Spleen (tissue), 11 donors: ENCODE results near the gene NUTM2F. TPM values are rescaled to one million over a fixed set of nuclear protein-coding genes. Genes with fewer than 3 reads are reported as not detected.

Source experiments
- DNase-seq: peaks from one replicate; pipeline ENCODE4 v3.0.0-alpha.2; 2020
- H3K27ac ChIP-seq, 8 donors: fragments of 200-600 bp; sonication (generic) in 7 of 8; 1 replicate in 4 of 8; 2 replicates in 4 of 8; pipeline versions ENCODE4 v1.5.0 to v1.8.0; 2016 to 2021; ENCODE audit warnings: inconsistent platforms in 4 of 8, mild to moderate bottlenecking in 4 of 8, moderate library complexity in 1 of 8
- H3K27me3 ChIP-seq, 7 donors: fragments of 200-600 bp; sonication (generic) in 6 of 7; replicated peaks in 1 of 7; 1 replicate in 4 of 7; 2 replicates in 3 of 7; pipeline versions ENCODE4 v1.5.0 to v1.8.0; 2016 to 2021; ENCODE audit warnings: inconsistent platforms in 3 of 7, mild to moderate bottlenecking in 1 of 7
- H3K36me3 ChIP-seq, 6 donors: fragments of 200-600 bp; sonication (generic) in 5 of 6; 1 replicate in 4 of 6; 2 replicates in 2 of 6; pipeline versions ENCODE4 v1.5.0 to v1.8.0; 2016 to 2021; ENCODE audit warnings: inconsistent platforms in 2 of 6
- H3K4me1 ChIP-seq, 6 donors: fragments of 200-600 bp; sonication (generic) in 5 of 6; 1 replicate in 3 of 6; 2 replicates in 3 of 6; pipeline versions ENCODE4 v1.5.0 to v1.8.0; 2016 to 2021; ENCODE audit warnings: inconsistent platforms in 3 of 6
- H3K4me3 ChIP-seq, 8 donors: fragments of 200-600 bp; sonication (generic) in 7 of 8; 1 replicate in 4 of 8; 2 replicates in 4 of 8; pipeline versions ENCODE4 v1.5.0 to v1.8.0; 2016 to 2021; ENCODE audit warnings: inconsistent platforms in 4 of 8, mild to moderate bottlenecking in 4 of 8, moderate library complexity in 2 of 8
- H3K9me3 ChIP-seq, 8 donors: fragments of 200-600 bp; sonication (generic) in 7 of 8; 1 replicate in 4 of 8; 2 replicates in 4 of 8; pipeline versions ENCODE4 v1.5.0 to v1.8.0; 2016 to 2021; ENCODE audit warnings: inconsistent platforms in 4 of 8
- POLR2A ChIP-seq, 3 donors: fragments of 450-650 bp; IDR thresholded peaks; one replicate each; pipeline ENCODE4 v1.5.1; 2017; ENCODE audit warnings: antibody characterized with exemption in 3 of 3, mild to moderate bottlenecking in 1 of 3
- POLR2AphosphoS5 ChIP-seq, 3 donors: sonication (generic); formaldehyde crosslinking; IDR thresholded peaks; one replicate each; pipeline ENCODE4 v1.5.1; 2017; ENCODE audit warnings: antibody characterized with exemption in 3 of 3
- WGBS, 5 donors: extraction: QIAGEN DNeasy Blood & Tissue Kit in 3 of 5; methylation state at CpG; one replicate each; pipeline versions ENCODE4 v1.1.5 to v1.1.7; 2013 to 2018; 5-methylcytosine and 5-hydroxymethylcytosine counted together
- intact Hi-C: fragments of 100-400 bp; cut with DNase I; formaldehyde crosslinking; loops from one replicate; pipeline ENCODE4 v1.15.0; 2023; ENCODE audit warnings: low total_unique reads
- polyA plus RNA-seq, 3 donors: library from polyadenylated mRNA; stranded (reverse); fragments of 200-250 nt; gene quantifications; one replicate each; pipeline ENCODE4 v1.2.1, GENCODE V29; 2013
- total RNA-seq, 7 donors: library from RNA; depleted of rRNA in 3 of 7; stranded (reverse); fragments of >200 nt in 3 of 7; fragmentation: NEBNext Ultra II Directional in 4 of 7; extraction: Animal tissue kit (Norgen Biotek cat#: 25700) in 4 of 7; gene quantifications; one replicate each; pipeline versions ENCODE4 v1.1.0 to v1.2.1, GENCODE V29; 2016 to 2021
- TF ChIP-seq, protein P1 (sequence below), 11 experiments: fragments of 200-600 bp in 7 of 11; fragments of 450-650 bp in 4 of 11; sonication (generic) in 4 of 11; IDR thresholded peaks in 8 of 11; conservative IDR thresholded peaks in 3 of 11; 1 replicate in 7 of 11; 2 replicates in 4 of 11; pipeline versions ENCODE4 v1.4.0 to v1.8.0; 2016 to 2021; ENCODE audit warnings: antibody characterized with exemption in 11 of 11, inconsistent platforms in 4 of 11, mild to moderate bottlenecking in 1 of 11
- donor health status: healthy with polysubstance abuse.
- donor health status: DM: no; HTN: no; CAD: no; lungs with moderate emphysema.
- donor health status: DM: no; HTN: no; CAD: no.
- donor health status: Bipolar disorder and iron deficiency.
- donor health status: healthy.
- donor health status: DM: no; HTN: no; CAD: no.
- donor health status: DM: yes; HTN: yes; CAD: no.

The NUTM2F gene
- total and polyA plus RNA-seq, 10 donors = not detected

DNA sequence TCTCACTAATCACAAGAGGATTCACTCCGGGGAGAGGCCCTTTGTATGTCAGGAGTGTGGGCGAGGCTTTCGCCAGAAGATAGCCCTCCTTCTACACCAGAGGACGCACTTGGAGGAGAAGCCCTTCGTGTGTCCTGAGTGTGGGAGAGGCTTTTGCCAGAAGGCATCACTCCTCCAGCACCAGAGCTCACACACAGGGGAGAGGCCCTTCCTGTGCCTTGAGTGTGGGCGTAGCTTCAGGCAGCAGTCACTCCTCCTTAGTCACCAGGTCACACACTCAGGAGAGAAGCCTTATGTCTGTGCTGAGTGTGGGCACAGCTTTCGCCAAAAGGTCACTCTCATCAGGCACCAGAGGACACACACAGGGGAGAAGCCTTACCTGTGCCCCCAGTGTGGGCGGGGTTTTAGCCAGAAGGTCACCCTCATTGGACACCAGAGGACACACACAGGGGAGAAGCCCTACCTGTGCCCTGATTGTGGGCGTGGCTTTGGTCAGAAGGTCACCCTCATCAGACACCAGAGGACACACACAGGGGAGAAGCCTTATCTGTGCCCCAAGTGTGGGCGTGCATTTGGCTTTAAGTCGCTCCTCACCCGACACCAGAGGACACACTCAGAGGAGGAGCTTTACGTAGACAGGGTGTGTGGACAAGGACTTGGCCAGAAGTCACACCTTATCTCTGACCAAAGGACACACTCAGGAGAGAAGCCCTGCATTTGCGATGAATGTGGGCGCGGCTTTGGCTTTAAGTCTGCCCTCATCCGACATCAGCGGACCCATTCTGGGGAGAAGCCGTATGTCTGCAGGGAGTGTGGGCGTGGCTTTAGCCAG, 27.8 kb downstream of the NUTM2F start:
- Histone ChIP-seq H3K27me3 (no peaks in the 10 kb centered on the region), H3K27ac (no peak overlapping the region), H3K36me3 (peaks cover 0 to 54% (median 9%) of the 10 kb centered on the region in 6 donors), H3K4me1 (no peaks in the 10 kb centered on the region), H3K9me3 (no peaks in the 10 kb centered on the region), H3K4me3 (no peak overlapping the region)
- TF ChIP-seq, protein P1, sequence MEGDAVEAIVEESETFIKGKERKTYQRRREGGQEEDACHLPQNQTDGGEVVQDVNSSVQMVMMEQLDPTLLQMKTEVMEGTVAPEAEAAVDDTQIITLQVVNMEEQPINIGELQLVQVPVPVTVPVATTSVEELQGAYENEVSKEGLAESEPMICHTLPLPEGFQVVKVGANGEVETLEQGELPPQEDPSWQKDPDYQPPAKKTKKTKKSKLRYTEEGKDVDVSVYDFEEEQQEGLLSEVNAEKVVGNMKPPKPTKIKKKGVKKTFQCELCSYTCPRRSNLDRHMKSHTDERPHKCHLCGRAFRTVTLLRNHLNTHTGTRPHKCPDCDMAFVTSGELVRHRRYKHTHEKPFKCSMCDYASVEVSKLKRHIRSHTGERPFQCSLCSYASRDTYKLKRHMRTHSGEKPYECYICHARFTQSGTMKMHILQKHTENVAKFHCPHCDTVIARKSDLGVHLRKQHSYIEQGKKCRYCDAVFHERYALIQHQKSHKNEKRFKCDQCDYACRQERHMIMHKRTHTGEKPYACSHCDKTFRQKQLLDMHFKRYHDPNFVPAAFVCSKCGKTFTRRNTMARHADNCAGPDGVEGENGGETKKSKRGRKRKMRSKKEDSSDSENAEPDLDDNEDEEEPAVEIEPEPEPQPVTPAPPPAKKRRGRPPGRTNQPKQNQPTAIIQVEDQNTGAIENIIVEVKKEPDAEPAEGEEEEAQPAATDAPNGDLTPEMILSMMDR (IDR thresholded peaks at IDR 0.05 in 8 of 11, conservative IDR thresholded peaks at IDR 0.05 in 3 of 11) = no peak
- no peak for TF ChIP-seq POLR2AphosphoS5 (IDR thresholded peaks at IDR 0.05)
- TF ChIP-seq POLR2A (IDR thresholded peaks at IDR 0.05) = no peak
- DNase-seq = no peak
- intact Hi-C loops = no loop called here
- WGBS, 5 donors = 95 to 98% (median 97%) methylated on average over 8 to 20 of the region's 20 CpGs

DNA sequence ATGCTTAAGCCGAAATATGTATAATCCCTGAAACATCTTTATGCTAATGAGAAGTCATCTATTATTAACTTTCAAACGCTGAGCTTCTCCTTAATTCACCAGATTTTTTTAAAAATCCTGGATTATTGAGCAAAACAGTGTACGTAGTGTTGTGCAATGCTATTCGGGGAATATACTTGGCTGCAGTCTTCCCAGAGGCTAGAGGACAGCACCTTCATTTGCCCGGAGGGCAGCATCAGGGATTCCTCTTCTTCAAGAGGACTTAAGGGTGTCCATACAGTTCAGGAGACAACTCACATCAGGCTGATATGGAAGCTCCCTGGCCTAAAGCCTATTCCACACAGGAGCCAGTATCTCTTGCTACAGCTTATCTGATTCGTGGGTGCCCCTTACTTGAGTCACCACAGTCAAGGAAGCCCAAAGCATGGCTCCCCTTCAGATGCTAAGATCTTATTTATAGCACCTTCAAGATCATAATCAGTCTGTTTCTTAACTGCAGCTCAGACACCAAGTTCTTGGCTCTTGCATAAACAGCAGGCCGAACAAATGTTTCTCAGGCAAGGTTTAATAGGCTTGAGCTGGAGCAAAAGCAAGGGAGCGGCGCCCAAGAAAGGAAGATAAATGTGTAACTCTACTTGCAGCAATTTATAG, 29.4 kb downstream of the NUTM2F start:
- Histone ChIP-seq H3K27ac (no peak overlapping the region), H3K36me3 (peaks cover 0 to 70% (median 18%) of the 10 kb centered on the region in 6 donors), H3K4me3 (no peak overlapping the region), H3K9me3 (no peaks in the 10 kb centered on the region), H3K27me3 (no peaks in the 10 kb centered on the region), H3K4me1 (no peaks in the 10 kb centered on the region)
- DNase-seq = no peak
- intact Hi-C loops = no loop called here
- whole genome bisulfite sequencing, 5 donors = 79 to 83% (median 82%) methylated on average over 9 of the region's 9 CpGs
- TF ChIP-seq POLR2A (IDR thresholded peaks at IDR 0.05) (no peak), POLR2AphosphoS5 (IDR thresholded peaks at IDR 0.05) (no peak)
- TF ChIP-seq, protein P1 (IDR thresholded peaks at IDR 0.05 in 8 of 11, conservative IDR thresholded peaks at IDR 0.05 in 3 of 11) = no peak

DNA sequence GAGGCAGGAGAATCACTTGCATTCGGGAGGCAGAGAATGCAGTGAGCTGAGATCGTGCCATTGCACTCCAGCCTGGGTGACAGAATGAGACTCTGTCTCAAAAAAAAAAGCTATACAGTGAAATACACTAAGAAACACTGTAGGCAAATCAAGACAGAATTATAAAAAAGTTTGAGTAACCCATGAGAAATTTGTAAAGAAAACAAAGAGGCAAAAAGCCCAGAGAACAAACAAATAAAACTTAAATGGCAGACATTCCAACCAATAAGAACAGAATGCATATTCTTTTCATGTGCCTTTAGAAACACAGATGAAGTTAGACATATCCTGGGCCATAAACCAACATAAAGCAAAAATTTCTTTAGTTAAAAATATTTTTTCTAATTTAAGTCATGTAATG, 38.8 kb downstream of the NUTM2F start:
- intact Hi-C loops = no loop called here
- TF ChIP-seq POLR2AphosphoS5 (IDR thresholded peaks at IDR 0.05) (no peak), POLR2A (IDR thresholded peaks at IDR 0.05) (no peak)
- TF ChIP-seq, protein P1 (IDR thresholded peaks at IDR 0.05 in 8 of 11, conservative IDR thresholded peaks at IDR 0.05 in 3 of 11) = no peak
- no peak for DNase-seq
- Histone ChIP-seq H3K4me1 (no peaks in the 10 kb centered on the region), H3K36me3 (peaks cover 0 to 94% (median 34%) of the 10 kb centered on the region in 6 donors), H3K9me3 (peaks cover 0 to 8% (median 2%) of the 10 kb centered on the region in 8 donors), H3K4me3 (no peak overlapping the region), H3K27ac (no peak overlapping the region), H3K27me3 (no peaks in the 10 kb centered on the region)
- 97 to 98% (median 98%) methylated on average over 2 of the region's 2 CpGs for WGBS, 5 donors
